GM12865 (cell line): ENCODE data around the gene MMP1.

Experiments used
- DNase-seq: peaks from one replicate; pipeline ENCODE4 v3.0.0; 2010; ENCODE audit warnings: low read depth
- H3K4me3 ChIP-seq: 2 replicates; pipeline ENCODE4 v1.5.1; 2011; ENCODE audit warnings: mild to moderate bottlenecking, low read depth, low read length, control low read depth
- TF ChIP-seq, protein P1 (sequence below): IDR thresholded peaks from 2 replicates; pipeline ENCODE4 v1.5.1; 2011; ENCODE audit warnings: low read length, control low read depth, low read depth, inconsistent platforms; ENCODE audit not compliant: insufficient read depth; ENCODE audit errors: missing control alignments

Gene MMP1

DNA sequence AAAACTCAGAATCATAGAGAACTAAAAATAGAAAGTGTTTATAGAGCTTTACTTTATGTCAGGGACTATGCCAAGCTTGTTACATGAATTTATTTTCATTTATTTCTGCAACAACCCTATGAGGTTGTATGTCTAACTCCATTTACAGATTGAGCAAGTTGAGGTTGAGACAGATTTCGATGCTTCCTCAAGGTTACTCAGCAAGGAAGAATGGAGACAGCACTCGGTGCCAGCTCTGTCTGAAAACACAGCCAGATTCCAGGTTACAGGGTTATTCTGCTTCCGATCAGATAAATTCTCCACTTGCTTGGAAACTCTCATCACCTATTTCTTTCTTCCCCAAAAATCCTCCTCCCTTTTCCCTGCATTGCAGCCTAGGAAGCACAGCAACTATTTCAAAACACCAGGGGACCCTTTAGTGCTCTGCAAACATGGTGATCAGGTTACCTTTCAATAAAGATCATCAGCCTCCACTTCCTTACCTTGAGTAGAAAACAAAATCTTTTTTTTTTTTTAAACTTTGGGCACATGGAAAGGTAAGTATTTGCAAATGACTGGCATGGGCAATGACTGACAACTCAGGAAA lies 38.4 kb upstream of the MMP1 start:
- H3K4me3 ChIP-seq: no peak overlapping the region
- TF ChIP-seq, protein P1, sequence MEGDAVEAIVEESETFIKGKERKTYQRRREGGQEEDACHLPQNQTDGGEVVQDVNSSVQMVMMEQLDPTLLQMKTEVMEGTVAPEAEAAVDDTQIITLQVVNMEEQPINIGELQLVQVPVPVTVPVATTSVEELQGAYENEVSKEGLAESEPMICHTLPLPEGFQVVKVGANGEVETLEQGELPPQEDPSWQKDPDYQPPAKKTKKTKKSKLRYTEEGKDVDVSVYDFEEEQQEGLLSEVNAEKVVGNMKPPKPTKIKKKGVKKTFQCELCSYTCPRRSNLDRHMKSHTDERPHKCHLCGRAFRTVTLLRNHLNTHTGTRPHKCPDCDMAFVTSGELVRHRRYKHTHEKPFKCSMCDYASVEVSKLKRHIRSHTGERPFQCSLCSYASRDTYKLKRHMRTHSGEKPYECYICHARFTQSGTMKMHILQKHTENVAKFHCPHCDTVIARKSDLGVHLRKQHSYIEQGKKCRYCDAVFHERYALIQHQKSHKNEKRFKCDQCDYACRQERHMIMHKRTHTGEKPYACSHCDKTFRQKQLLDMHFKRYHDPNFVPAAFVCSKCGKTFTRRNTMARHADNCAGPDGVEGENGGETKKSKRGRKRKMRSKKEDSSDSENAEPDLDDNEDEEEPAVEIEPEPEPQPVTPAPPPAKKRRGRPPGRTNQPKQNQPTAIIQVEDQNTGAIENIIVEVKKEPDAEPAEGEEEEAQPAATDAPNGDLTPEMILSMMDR: no peak
- DNase-seq: no peak

DNA sequence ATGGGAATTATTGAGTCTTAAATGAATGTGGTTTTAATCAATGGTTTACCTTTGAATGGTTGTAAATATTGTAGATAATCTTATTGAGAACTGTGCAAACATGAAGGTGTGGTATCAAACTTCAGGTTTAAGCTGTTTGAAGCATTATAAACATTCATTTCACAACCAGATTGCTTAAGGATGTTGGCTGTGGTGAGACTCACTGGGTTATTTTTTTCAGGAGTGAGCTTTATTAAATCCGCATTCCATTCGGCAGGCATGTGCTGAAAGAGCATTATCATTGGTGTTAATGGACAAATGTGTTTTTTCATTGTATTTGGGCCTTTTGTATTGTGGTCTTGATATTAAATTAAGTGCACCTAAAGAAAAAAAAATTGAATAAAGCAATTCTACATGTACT lies 35.8 kb upstream of the MMP1 start:
- DNase-seq: no peak
- TF ChIP-seq, protein P1: no peak
- H3K4me3 ChIP-seq: no peak overlapping the region

DNA sequence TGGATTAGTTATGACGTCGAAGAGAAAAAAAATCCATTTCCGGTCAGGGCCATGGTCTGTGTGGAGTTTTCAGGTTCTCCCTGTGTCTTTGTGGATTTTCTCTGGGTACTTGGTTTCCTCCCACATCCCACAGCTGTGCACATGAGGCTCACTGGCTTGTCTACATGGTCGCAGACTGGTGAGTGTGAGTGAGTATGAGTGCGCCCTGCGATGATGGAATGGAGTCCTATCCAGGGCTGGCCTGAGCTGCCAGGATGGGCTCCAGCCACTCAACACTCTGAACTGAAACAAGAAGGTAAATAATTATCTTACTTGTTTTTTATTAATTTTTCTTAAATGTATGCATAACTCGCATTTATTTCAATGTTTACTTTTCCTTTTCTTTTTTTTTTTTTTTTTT lies 34.7 kb upstream of the MMP1 start:
- no peak overlapping the region for H3K4me3 ChIP-seq
- TF ChIP-seq, protein P1: no peak
- DNase-seq: no peak

DNA sequence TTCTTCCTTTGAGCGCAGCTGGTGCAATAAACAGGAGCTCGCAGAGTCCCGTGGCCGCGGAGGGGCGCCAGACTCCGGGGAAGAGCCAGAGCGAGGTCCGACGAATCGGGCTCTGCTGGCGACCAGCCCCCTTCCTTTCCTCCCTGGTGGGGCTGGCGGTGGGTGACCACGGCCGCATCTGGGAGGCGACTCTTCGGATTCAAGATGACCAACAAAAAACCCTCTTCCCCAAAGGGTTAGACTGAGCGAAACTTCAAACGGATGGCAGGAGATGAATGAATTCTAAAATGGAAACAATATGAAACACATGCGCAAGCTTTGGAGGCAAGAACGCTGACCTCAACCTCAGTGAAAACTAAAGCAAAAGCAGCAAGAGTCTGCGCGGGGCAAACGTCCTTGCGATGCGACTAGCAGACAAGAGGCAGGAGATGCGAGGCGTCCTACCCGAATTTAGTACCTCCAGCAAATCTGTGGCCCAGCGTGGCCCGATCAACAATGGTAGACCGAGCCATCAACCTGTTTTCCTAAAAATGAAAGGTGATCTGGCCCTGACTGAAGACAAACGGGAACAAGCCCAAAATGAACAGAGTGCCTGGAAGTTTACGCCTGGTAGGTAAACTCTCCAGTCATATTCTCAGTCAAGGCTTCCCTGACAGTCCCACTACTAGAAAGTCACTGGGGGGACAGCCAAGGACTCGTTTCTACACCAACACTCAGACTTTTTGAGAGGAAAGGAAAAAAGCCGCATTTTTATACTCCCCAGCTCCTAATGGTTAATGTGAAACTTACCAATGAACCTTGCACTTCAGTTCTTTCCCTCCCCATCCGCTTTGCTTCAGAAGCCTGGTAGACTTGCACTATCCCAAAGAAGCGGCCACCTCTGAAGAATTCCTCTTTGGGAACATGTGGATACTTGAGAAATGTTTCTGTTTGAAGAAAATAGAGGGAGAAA lies 33.8 kb upstream of the MMP1 start:
- DNase-seq: peak; percentile 23
- H3K4me3 ChIP-seq: no peak overlapping the region
- TF ChIP-seq, protein P1: peak; percentile 37

DNA sequence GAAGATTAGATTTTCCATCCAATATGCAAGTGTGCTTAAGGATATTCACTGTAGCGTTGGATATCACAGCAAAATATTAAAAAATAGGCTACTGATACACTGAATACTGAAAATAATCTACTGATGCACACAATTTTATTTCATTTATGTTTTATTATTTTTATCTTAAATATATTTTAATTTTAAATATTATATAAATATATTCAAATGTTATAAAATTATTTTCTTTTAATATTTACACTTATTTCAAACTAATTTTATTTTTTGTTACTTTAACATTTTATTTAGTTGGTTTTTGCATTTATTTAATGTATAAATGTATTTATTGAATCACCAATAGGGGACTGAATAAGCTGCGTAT lies 33.1 kb upstream of the MMP1 start:
- DNase-seq: no peak
- TF ChIP-seq, protein P1: no peak
- H3K4me3 ChIP-seq: no peak overlapping the region

DNA sequence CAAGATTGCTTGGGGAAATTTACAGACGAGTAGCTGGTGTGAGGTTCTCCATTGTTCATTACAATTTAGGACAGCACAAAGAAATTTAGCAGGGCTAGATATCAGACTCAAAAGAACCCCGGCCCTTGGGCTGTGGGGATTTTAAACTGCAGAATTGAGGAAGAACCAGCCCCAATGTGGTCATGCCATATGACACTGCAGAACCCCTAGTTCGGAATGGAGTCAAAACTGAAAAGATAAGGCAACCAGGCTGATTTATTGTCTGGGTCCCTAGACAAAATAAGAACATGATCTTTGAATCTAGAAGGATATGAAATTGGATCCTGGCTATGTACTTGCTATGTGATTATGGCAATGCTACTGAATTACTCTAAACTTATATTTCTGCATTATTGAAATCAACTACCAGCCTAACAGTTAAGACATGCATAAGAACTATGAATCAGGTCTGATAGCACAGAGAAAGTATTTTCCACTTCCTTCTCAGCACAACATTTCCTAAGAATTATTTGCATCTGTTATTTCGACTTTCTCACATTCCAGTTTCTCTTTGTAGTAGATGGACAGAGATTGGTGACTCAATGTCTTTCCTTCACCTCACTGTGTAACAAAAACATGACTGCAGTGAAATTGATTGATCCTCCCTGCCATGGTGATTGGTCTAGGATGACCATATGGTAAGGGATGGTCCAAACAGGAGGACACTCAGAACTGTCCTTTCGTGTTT lies 32.2 kb upstream of the MMP1 start:
- TF ChIP-seq, protein P1: no peak
- no peak for DNase-seq
- H3K4me3 ChIP-seq: no peak overlapping the region
